Activated CD4-positive, alpha-beta T cell treated with anti-CD3 and anti-CD28 coated beads, Interleukin-10, Interleukin-2, amounts not matched to agents 100 ng/mL and 50 ng/mL, durations not matched to agents 16 hours and 8 hours (primary cell): ENCODE results near the gene ALKBH8.
"Not testable (repeated sequence)": the region's sequence is repeated elsewhere in the genome, so short reads cannot be mapped to it uniquely, and the experiment has no call there.

ENCODE experiments used
- DNase-seq: peaks from one replicate; pipeline ENCODE4 v3.0.0-alpha.2; 2020

The ALKBH8 gene

DNA sequence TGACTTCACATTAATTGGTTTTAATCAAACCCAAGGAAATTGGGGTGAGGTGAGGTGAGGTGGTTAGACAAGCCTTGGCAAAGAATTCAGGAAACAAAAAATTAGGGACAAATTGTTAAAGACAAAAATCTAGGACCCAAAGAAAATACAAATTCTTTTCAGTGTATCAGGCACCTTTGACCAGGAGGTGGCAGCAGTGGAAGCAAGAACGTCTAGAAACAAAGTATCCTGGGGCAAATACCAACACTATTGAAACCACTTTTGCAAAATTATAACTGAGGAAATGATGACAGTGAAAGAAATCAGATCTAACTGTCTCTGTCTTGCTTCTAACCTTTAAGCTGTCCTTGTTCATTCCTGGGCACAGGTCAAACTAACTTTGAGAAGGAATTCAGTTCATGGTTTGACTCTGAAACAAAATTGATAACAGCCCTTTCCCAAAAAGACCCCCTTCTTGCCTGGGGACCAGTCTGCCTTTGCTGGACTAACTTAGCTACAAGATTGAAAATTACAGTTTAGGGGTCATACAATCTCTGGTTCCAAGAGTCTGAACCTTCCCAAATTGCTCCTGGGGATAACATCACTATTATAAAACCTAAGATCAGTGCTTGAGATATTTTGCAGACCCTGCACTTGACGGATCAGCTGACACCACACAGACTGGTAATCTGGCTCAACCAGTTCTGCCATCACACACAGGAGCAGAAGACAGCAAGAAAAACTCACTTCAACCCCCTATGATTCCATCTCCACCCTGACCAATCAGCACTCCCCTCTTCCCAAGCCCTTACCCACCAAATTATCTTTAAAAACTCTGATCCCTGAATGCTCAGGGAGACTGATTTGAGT, 11.2 kb upstream of the ALKBH8 start:
- DNase-seq = peak; percentile 55

GRCh38 chr11:107573438-107573837, 7.9 kb upstream of the ALKBH8 start:
- no peak for DNase-seq

- DNase-seq = no peak
Observed at GRCh38 chr11:107570015-107570414, 4.5 kb upstream of the ALKBH8 start.

DNA sequence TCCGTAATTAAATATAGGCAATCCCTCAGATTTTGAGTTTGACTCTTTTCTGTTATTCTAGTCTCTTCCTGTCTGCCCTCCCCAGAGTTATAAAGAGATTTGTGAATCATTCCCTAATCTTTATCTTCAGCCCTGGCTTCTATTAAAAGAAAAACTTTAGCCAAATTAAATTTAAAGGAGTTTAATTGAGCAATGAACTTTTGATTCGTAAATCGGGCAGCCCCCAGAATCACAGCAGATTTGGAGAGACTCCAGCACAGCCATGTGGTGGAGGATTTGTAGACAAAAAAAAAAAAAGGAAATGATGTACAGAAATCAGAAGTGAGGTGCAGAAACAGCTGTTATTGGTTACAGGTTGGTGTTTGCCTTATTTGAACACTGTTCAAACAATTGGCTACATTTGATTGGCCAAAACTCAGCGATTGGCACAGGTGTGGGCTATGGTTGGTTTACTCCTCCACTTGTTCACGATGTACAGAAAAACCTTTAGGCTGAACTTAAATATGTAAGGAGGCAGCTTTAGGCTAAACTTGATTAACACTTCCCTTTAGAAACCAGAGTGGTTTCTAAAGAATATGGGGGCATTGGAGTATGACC, 2.3 kb upstream of the ALKBH8 start:
- DNase-seq = no peak

GRCh38 chr11:107566569-107566968, 1.0 kb upstream of the ALKBH8 start:
- no peak for DNase-seq

- not testable (repeated sequence) for DNase-seq
Observed at GRCh38 chr11:107565955-107566501, 493 bp upstream of the ALKBH8 start.

DNA sequence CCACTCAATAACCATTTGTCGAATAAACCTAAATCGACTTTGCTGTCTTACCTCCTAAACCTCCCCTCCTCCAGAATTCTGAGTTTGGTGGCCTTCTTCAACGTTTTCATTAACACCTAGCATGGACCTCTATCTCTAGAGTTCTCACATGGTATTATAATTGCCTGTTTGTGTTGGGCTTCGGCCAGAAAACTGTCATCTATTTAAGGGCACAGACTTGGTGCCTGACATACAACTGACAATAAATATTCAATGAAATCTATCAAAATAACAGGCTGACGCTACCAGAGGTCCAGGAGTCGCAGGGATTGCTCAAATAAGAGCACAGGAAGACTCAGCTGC, 687 bp downstream of the ALKBH8 start:
- DNase-seq = no peak

GRCh38 chr11:107563702-107564101, 1.8 kb downstream of the ALKBH8 start:
- DNase-seq = peak; percentile 64

DNA sequence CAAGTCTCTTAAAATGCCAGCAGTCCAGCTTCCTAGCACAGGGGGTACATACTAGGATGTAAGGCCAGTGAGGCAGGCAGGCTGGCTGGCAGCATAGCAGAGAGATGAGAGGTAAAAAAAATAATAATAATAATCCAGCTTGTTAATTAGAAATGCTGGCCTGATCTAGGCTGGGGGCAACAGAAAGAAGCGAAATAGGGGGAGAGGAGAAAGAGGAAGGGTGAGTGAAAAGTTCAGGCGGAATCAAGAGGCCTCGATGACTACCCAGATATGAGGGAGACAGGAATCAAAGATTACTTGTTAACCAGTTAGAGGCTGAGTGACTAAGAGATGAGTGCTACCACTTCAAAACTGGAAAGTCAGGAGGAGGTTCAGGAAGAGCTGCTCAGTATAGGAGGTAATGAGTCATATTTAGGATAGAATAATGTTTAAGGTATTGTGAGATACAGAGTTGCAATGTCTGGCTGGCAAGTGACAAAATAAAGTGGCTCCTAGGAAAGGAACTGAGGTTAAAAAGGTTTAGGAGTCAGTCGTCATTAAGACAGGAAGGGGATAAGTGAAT, 2.8 kb downstream of the ALKBH8 start:
- peak; percentile 54 for DNase-seq

DNA sequence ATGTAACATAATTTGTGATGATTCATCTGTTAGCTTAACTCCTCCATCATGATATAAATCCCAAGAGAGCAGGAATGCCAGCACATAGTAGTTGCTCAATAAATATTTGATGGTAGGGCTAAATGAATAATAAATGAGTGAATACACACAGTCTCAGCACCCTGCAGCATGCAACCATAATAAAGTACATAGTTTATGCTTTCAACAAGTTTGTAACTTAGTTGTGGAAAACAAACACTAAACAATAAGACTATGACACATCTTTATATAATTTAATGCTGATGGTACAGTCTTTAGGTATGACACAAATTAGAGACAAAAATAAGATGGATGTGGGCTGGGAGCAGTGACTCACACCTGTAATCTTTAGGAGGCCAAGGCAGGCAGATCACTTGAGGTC, 3.8 kb downstream of the ALKBH8 start:
- no peak for DNase-seq

DNA sequence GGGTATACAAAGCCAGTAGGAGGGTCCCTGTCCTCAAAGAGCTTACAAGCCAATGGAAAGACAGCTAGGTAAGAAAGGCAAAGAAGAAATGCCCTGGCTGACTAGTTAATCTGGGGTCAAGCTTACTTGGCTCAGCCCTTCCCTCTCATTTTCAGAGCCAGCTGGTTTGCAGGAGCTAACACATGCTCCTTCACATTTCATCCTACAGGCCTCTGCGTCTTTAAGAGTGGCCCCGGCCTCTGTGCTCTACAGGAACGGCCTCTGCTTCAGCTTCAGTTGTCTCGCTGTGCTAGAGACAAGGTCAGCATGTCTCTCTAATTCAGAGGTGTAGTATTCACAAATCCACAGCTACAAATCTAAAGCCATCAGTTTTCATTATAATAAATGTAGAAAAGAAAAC, 15.2 kb downstream of the ALKBH8 start:
- DNase-seq = no peak

GRCh38 chr11:107549954-107550285, 15.6 kb downstream of the ALKBH8 start:
- DNase-seq = no peak

- DNase-seq = peak; percentile 41
Observed at GRCh38 chr11:107549253-107549953, 16.1 kb downstream of the ALKBH8 start.

GRCh38 chr11:107547961-107548360, 17.6 kb downstream of the ALKBH8 start:
- no peak for DNase-seq

- DNase-seq = peak; percentile 16
Observed at GRCh38 chr11:107545101-107545514, 20.4 kb downstream of the ALKBH8 start.

- DNase-seq = no peak
Observed at GRCh38 chr11:107538821-107539220, 26.7 kb downstream of the ALKBH8 start.

DNA sequence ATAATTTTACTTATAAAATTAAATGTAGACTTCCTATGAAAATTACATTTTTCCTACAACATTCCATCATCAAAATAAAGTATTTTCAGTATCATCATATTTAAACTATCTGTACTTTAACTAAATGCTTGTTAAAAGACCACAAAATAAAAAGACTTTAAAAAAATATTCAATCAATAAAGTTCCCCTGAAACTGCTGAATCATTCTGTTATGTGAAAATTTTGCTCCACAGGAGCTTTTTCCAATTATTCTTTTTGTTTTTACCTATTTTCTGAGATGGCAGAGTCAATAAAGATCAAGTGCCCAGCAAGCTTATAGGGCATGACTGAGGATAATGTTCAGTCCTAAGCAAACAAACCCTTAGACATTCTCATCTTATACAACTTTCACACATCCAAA, 27.3 kb downstream of the ALKBH8 start:
- DNase-seq = no peak

DNA sequence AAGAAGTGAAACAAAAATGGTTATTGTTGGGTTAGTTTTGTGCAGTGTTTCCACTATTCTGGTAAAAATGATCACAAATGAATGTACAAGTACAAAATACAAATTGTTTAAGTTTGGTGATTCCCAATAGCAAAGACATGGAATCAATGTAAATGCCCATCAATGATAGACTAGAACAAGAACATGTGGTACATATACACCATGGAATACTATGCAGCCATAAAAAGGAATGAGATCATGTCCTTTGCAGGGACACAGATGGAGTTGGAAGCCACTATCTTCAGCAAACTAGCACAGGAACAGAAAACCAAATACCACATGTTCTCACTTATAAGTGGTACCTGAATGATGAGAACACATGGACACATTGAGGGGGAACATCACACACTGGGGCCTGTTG, 28.4 kb downstream of the ALKBH8 start:
- DNase-seq = not testable (repeated sequence)

DNA sequence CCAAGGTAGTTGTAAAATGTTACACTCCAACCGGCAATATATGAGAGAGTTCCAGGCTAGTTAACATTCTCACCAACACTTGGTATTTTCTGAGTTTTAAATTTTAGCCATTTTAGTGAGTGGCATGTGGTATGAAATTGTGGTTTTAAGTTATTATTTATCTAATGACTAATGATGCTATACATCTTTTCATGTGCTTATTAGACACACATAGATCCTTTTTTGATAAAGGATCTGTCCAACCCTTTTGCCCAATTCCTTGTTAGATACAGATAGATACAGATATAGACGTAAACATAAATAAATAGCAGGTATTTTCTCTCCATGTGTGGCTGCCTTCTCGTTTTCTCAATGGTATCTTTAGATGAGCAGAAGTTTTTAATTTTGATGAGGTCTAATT, 39.3 kb downstream of the ALKBH8 start:
- DNase-seq = no peak

DNA sequence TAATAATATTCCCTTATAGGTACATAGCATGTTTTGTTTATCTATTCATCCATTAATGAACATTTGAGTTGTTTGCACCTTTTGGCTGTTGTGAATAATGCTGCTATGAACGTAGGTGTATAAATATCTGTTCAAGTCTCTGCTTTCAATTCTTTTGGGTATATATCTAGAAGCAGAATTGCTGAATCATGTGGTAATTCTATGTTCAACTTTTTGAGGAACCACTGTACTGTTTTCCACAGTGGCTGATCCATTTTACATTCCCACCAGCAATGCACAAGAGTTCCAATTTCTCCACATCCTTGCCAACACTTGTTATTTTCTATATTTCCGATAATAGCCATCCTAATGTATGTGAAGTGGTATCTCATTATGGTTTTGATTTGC, 56.7 kb downstream of the ALKBH8 start:
- no peak for DNase-seq

DNA sequence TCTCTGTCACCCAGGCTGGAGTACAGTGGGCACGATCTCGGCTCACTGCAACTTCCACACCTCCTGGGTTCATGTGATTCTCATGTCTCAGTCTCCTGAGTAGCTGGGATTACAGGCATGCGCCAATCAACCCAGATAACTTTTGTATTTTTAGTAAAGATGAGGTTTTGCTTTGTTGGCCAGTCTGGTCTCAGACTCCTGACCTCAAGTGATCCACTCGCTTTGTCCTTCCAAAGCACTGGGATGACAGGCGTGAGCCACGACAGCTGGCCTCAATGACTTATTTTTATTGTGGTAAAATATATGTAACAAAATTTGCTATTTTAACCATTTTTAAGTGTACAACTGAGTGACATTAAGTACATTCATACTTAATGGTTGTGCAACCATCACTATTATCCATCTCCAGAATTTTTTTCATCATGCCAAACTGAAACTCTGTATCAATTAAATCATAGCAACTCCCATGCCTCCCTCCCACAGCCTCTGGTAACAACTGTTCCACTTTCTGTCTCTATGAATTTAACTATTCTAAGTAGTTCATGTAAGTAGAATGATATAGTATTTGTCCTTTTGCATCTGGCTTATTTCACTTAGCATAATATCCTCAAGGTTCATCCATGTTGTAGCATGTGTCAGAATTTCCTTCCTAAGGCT, 57.2 kb downstream of the ALKBH8 start:
- no peak for DNase-seq

GRCh38 chr11:107505647-107506225, 59.8 kb downstream of the ALKBH8 start:
- no peak for DNase-seq

DNA sequence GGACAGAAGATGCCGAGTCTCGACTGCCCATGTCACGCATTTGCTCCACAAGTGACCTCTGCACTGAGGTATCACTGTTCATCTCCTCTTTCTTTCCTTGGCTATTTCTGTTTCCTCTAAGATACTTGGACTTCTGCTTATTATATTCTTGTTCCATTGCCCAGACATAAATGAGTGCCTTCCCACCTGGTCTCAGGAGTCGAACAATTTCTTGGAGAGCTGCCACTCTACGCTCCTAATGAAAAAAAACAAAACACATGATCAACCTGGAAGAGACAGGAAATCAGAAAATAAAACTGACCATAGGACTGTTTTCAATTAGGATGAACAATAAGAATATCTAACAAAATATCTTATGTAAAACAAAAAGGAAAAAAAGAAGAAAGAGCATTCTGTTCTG, 60.6 kb downstream of the ALKBH8 start:
- no peak for DNase-seq
